ENCODE measurements around the gene BTBD1.

BTBD1 gene

GRCh38 chr15:83068054-83068453 lies 1.0 kb upstream of the BTBD1 start:
- Histone ChIP-seq H3K4me3 (replicated peaks; ENCODE audit: low read depth, low read length) (no peak overlapping the region), H3K36me3 (ENCODE audit: control insufficient read depth, insufficient read depth, low read length) (no peaks in the 10 kb centered on the region), H3K27me3 (replicated peaks; ENCODE audit: control insufficient read depth, insufficient read depth, low read length) (no peaks in the 10 kb centered on the region)
- no peak for DNase-seq (ENCODE audit: extremely low read depth, insufficient read length)
- no peak for TF ChIP-seq CTCF (IDR thresholded peaks at IDR 0.05; ENCODE audit: insufficient read depth, low read length, poor library complexity, severe bottlenecking)

- H3K27me3 ChIP-seq (replicated peaks; ENCODE audit: control insufficient read depth, insufficient read depth, low read length) = no peaks in the 10 kb centered on the region
- no peaks in the 10 kb centered on the region for H3K36me3 ChIP-seq (ENCODE audit: control insufficient read depth, insufficient read depth, low read length)
- DNase-seq (ENCODE audit: extremely low read depth, insufficient read length) = no peak
Observed at GRCh38 chr15:83067638-83067962, 548 bp upstream of the BTBD1 start.

GRCh38 chr15:83066034-83066733 lies 868 bp downstream of the BTBD1 start:
- TF ChIP-seq CTCF (IDR thresholded peaks at IDR 0.05; ENCODE audit: insufficient read depth, low read length, poor library complexity, severe bottlenecking) = no peak
- DNase-seq (ENCODE audit: extremely low read depth, insufficient read length) = no peak
- peak overlapping the region; percentile 65 for H3K4me3 ChIP-seq (replicated peaks; ENCODE audit: low read depth, low read length)
- H3K27me3 ChIP-seq (replicated peaks; ENCODE audit: control insufficient read depth, insufficient read depth, low read length) = no peaks in the 10 kb centered on the region
- H3K36me3 ChIP-seq (ENCODE audit: control insufficient read depth, insufficient read depth, low read length) = peaks cover 7% of the 10 kb centered on the region; the same call in 1 of the 2 replicates

More at GRCh38 chr15:83067638-83067962, 548 bp upstream of the BTBD1 start:
- no peak for TF ChIP-seq CTCF (IDR thresholded peaks at IDR 0.05; ENCODE audit: insufficient read depth, low read length, poor library complexity, severe bottlenecking)
- H3K4me3 ChIP-seq (replicated peaks; ENCODE audit: low read depth, low read length) = peak overlapping the region; percentile 65

- Histone ChIP-seq H3K4me3 (replicated peaks; ENCODE audit: low read depth, low read length) (peak overlapping the region; percentile 65), H3K36me3 (ENCODE audit: control insufficient read depth, insufficient read depth, low read length) (peaks cover 7% of the 10 kb centered on the region; the same call in 1 of the 2 replicates), H3K27me3 (replicated peaks; ENCODE audit: control insufficient read depth, insufficient read depth, low read length) (no peaks in the 10 kb centered on the region)
- no peak for DNase-seq (ENCODE audit: extremely low read depth, insufficient read length)
- TF ChIP-seq CTCF (IDR thresholded peaks at IDR 0.05; ENCODE audit: insufficient read depth, low read length, poor library complexity, severe bottlenecking) = no peak
Observed at GRCh38 chr15:83065431-83065830, 1.6 kb downstream of the BTBD1 start.

- no peak for TF ChIP-seq CTCF (IDR thresholded peaks at IDR 0.05; ENCODE audit: insufficient read depth, low read length, poor library complexity, severe bottlenecking)
- H3K36me3 ChIP-seq (ENCODE audit: control insufficient read depth, insufficient read depth, low read length) = peaks cover 7% of the 10 kb centered on the region; the same call in 1 of the 2 replicates
- DNase-seq (ENCODE audit: extremely low read depth, insufficient read length) = no peak
- H3K4me3 ChIP-seq (replicated peaks; ENCODE audit: low read depth, low read length) = peak overlapping the region; percentile 65
- no peaks in the 10 kb centered on the region for H3K27me3 ChIP-seq (replicated peaks; ENCODE audit: control insufficient read depth, insufficient read depth, low read length)
Observed at GRCh38 chr15:83064859-83065258, 2.2 kb downstream of the BTBD1 start.

Measured in GM06990 (cell line).